ENCODE measurements around the gene CADM2. TPM values are rescaled to one million over a fixed set of nuclear protein-coding genes. Genes with fewer than 3 reads are reported as not detected.

Gene CADM2
- total and polyA plus RNA-seq, 2 donors (not counting 3 experiments of a cell fraction or from before 2014, with no cell fraction given), result not detected

DNA sequence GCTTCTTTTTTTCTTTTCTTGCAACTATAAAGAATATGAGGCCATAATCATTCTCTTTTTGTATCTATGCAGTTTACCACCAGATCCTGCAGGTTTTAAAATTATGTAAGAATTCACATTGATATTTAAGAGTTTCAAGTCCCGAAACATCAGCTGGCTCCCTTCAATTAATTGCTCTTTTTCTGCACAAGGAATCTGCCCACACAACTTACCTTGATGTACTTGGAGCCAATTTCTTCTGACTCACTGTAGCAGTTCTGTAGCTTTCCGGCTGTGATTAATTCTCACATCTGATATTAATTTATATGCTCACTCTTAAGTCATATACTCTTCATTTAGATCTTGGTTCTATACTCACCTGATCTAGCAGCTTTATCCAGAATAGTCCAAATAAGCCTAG is 781.8 kb downstream of the CADM2 start:
- Histone ChIP-seq H3K4me2 (ENCODE audit: insufficient read depth, low read length) (no peak overlapping the region), H3K4me3 (replicated peaks in 1 of 3; ENCODE audit: insufficient read depth in 1 of 3, low read depth in 1 of 3, low read length in 3 of 3) (no peak overlapping the region), H3K36me3 (ENCODE audit: control insufficient read depth in 2 of 2, extremely low read depth in 1 of 2, insufficient read depth in 2 of 2, low read length in 2 of 2) (no peaks in the 10 kb centered on the region), H3K27ac (ENCODE audit: insufficient read depth, low read depth, low read length) (no peak overlapping the region), H3K4me1 (ENCODE audit: control insufficient read depth, extremely low read depth, insufficient read depth, low read length) (no peaks in the 10 kb centered on the region), H3K79me2 (ENCODE audit: control insufficient read depth, insufficient read depth, low read length) (no peaks in the 10 kb centered on the region), H4K20me1 (replicated peaks; ENCODE audit: control insufficient read depth, extremely low read depth, insufficient read depth, low read length) (no peaks in the 10 kb centered on the region), H3K9ac (replicated peaks; ENCODE audit: extremely low read depth, insufficient read depth, low read length) (no peak overlapping the region), H3K9me1 (replicated peaks; ENCODE audit: control insufficient read depth, extremely low read depth, insufficient read depth, low read length) (no peaks in the 10 kb centered on the region), H3K27me3 (ENCODE audit: control insufficient read depth in 2 of 2, insufficient read depth in 2 of 2, low read length in 2 of 2) (no peaks in the 10 kb centered on the region), H2AFZ (ENCODE audit: low read depth, low read length) (no peak overlapping the region), H3K9me3 (replicated peaks; ENCODE audit: control insufficient read depth, insufficient read depth, low read length) (no peaks in the 10 kb centered on the region)
- dilution Hi-C loops (cut with MboI; ENCODE audit: extremely low pct_ligation_motif_present, low sequenced_read_pairs) (no loop called here), intact Hi-C loops (cut with micrococcal nuclease) (no loop called here)
- ChIA-PET POLR2A (no interaction called here), CTCF (no interaction called here)
- FAIRE-seq, result no peak
- no peak for DNase-seq (ENCODE audit: low read depth, low spot score)
- BruUV-seq (replicated peaks), result no TSS peak
- TF ChIP-seq JUN (IDR thresholded peaks at IDR 0.05; ENCODE audit: borderline replicate concordance, insufficient read depth, insufficient read length, low read depth), result no peak
- no peak for TF ChIP-seq MYC (IDR thresholded peaks at IDR 0.05; ENCODE audit: low read depth, low read length)
- no peak for TF ChIP-seq FOS (IDR thresholded peaks at IDR 0.05; ENCODE audit: borderline replicate concordance, insufficient read depth, low read length)
- TF ChIP-seq, protein P1, sequence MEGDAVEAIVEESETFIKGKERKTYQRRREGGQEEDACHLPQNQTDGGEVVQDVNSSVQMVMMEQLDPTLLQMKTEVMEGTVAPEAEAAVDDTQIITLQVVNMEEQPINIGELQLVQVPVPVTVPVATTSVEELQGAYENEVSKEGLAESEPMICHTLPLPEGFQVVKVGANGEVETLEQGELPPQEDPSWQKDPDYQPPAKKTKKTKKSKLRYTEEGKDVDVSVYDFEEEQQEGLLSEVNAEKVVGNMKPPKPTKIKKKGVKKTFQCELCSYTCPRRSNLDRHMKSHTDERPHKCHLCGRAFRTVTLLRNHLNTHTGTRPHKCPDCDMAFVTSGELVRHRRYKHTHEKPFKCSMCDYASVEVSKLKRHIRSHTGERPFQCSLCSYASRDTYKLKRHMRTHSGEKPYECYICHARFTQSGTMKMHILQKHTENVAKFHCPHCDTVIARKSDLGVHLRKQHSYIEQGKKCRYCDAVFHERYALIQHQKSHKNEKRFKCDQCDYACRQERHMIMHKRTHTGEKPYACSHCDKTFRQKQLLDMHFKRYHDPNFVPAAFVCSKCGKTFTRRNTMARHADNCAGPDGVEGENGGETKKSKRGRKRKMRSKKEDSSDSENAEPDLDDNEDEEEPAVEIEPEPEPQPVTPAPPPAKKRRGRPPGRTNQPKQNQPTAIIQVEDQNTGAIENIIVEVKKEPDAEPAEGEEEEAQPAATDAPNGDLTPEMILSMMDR (IDR thresholded peaks at IDR 0.05; ENCODE audit: extremely low read depth in 1 of 2, insufficient read depth in 1 of 2, low read depth in 1 of 2, low read length in 2 of 2), result no peak
- TF ChIP-seq EZH2 (IDR thresholded peaks at IDR 0.05; ENCODE audit: borderline replicate concordance, low read depth, low read length, severe bottlenecking), result no peak
- TF ChIP-seq POLR2A (IDR thresholded peaks at IDR 0.05; ENCODE audit: low read depth, low read length), result no peak
- TF ChIP-seq GATA2 (IDR thresholded peaks at IDR 0.05; ENCODE audit: insufficient read depth, insufficient read length, low read depth, low read length), result no peak
- no peak for TF ChIP-seq POLR2AphosphoS5 (IDR thresholded peaks at IDR 0.05; ENCODE audit: insufficient read depth, low read depth, low read length)
- no peak for TF ChIP-seq MAX (IDR thresholded peaks at IDR 0.05; ENCODE audit: insufficient read depth, insufficient read length)
